ENCODE data around the gene LYPLA2. TPM values are rescaled to one million over a fixed set of nuclear protein-coding genes. Genes with fewer than 3 reads are reported as not detected.

The LYPLA2 gene
- total and polyA plus RNA-seq, 2 experiments from 2014 or later: 73.6 to 150 TPM

DNA sequence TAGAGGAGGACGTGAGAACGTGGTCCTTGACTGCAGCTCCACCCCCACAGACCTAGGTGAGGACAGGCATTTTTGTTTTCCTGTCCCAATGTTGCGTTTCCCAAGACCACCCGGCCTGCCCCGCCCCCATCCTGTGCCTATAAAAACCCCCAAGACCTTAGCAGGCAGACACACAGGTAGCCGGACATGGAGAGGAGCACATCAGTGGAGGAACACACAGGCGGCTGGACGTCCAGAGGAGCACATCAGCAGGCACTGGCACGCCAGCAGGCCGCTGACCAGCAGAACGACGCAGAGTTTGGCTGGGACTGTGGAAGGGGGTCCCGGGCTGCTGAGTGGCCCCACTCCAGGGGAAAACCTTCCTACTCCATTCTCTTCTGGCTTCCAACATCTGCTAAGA, 47.0 kb downstream of the LYPLA2 start:
- peak in 1 of 2 donors; percentile 5 for DNase-seq (ENCODE audit: low read depth in 1 of 2, low spot score in 1 of 2)
- Histone ChIP-seq H3K9me3 (ENCODE audit: low read depth) (no peaks in the 10 kb centered on the region), H3K4me1 (ENCODE audit: low read depth) (peaks cover 3% of the 10 kb centered on the region), H3K36me3 (no peaks in the 10 kb centered on the region), H3K27me3 (peaks cover 24% of the 10 kb centered on the region), H3K4me3 (no peak overlapping the region), H3K27ac (no peak overlapping the region)
- TF ChIP-seq CTCF (IDR thresholded peaks at IDR 0.05; ENCODE audit: low read depth, low read length): no peak

DNA sequence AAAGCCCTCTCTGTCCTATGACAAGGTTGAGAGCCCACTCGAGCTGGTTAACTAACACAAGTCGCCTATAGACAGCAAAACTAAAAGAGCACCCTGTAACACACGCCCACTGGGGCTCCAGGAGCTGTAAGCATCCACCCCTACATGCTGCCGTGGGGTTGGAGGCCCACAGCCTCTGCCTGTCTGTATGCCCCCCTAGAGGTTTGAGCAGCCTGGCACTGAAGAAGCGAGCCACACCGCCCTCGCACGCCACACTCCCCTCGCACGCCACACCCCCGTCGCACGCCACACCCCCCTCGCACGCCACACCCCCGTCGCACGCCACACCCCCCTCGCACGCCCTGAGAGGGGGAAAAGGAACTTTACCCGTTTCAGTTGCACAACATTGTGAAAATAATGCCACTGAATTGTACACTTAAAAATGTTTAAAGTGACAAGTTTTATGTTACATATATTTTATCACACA, 47.5 kb downstream of the LYPLA2 start:
- TF ChIP-seq CTCF (IDR thresholded peaks at IDR 0.05; ENCODE audit: low read depth, low read length): no peak
- peak; percentile 64 to 66 for DNase-seq (ENCODE audit: low read depth in 1 of 2, low spot score in 1 of 2)
- Histone ChIP-seq H3K36me3 (no peaks in the 10 kb centered on the region), H3K4me3 (peak overlapping the region; percentile 29), H3K4me1 (ENCODE audit: low read depth) (peaks cover 3% of the 10 kb centered on the region), H3K27me3 (peaks cover 24% of the 10 kb centered on the region), H3K9me3 (ENCODE audit: low read depth) (no peaks in the 10 kb centered on the region), H3K27ac (no peak overlapping the region)

DNA sequence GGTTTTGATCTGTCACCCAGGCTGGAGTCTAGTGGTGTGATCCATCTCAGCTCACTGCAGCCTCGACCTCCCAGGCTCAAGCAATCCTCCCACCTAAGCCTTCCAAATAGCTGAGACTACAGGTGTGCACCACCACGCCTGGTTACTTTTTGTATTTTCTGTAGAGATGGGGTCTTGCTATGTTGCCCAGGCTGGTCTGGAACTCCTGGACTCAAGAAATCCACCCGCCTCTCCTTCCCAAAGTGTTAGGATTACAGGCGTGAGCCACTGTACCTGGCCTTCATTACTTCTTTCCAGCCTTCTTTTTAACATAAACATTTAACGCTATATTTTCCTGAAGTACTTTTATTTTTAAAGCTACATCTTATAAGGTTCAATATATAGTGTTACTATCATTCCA, 52.7 kb downstream of the LYPLA2 start:
- Histone ChIP-seq H3K27me3 (peaks cover 7% of the 10 kb centered on the region), H3K27ac (no peak overlapping the region), H3K9me3 (ENCODE audit: low read depth) (no peaks in the 10 kb centered on the region), H3K4me1 (ENCODE audit: low read depth) (peaks cover 3% of the 10 kb centered on the region), H3K36me3 (peaks cover 5% of the 10 kb centered on the region), H3K4me3 (no peak overlapping the region)
- DNase-seq (ENCODE audit: low read depth in 1 of 2, low spot score in 1 of 2): no peak
- TF ChIP-seq CTCF (IDR thresholded peaks at IDR 0.05; ENCODE audit: low read depth, low read length): no peak

Other genes starting within 250 kb of the LYPLA2 start
- 698 and 784 TPM in 2 replicates for gene ID3, start 231.6 kb upstream of the LYPLA2 start, total RNA-seq
- gene ID3, start 231.6 kb upstream of the LYPLA2 start, polyA plus RNA-seq: 703 and 1,027 TPM in 2 replicates
- gene RPL11, start 99.3 kb upstream of the LYPLA2 start, total RNA-seq: 1,294 and 1,627 TPM in 2 replicates
- gene RPL11, start 99.3 kb upstream of the LYPLA2 start, polyA plus RNA-seq: 590 and 630 TPM in 2 replicates
- 34.1 and 42.1 TPM in 2 replicates for gene ELOA, start 47.7 kb upstream of the LYPLA2 start, total RNA-seq
- 34.0 and 34.8 TPM in 2 replicates for gene ELOA, start 47.7 kb upstream of the LYPLA2 start, polyA plus RNA-seq
- 71.7 and 99.6 TPM in 2 replicates for gene PITHD1, start 12.7 kb upstream of the LYPLA2 start, total RNA-seq
- 48.1 and 61.4 TPM in 2 replicates for gene PITHD1, start 12.7 kb upstream of the LYPLA2 start, polyA plus RNA-seq
- 25.8 and 53.3 TPM in 2 replicates for gene GALE, start 9.6 kb downstream of the LYPLA2 start, total RNA-seq
- gene GALE, start 9.6 kb downstream of the LYPLA2 start, polyA plus RNA-seq: 38.7 and 65.7 TPM in 2 replicates
- 45.3 and 47.6 TPM in 2 replicates for gene HMGCL, start 34.3 kb downstream of the LYPLA2 start, total RNA-seq
- gene HMGCL, start 34.3 kb downstream of the LYPLA2 start, polyA plus RNA-seq: 68.8 and 74.3 TPM in 2 replicates
- gene FUCA1, start 77.1 kb downstream of the LYPLA2 start, total RNA-seq: 23.0 and 25.0 TPM in 2 replicates
- 36.6 and 40.4 TPM in 2 replicates for gene FUCA1, start 77.1 kb downstream of the LYPLA2 start, polyA plus RNA-seq
- not detected in 2 replicates for gene CNR2, start 122.2 kb downstream of the LYPLA2 start, total RNA-seq
- not detected in 2 replicates for gene CNR2, start 122.2 kb downstream of the LYPLA2 start, polyA plus RNA-seq
- 77.1 and 87.9 TPM in 2 replicates for gene PNRC2, start 168.7 kb downstream of the LYPLA2 start, total RNA-seq
- 71.7 and 88.5 TPM in 2 replicates for gene PNRC2, start 168.7 kb downstream of the LYPLA2 start, polyA plus RNA-seq
- 107 and 134 TPM in 2 replicates for gene SRSF10, start 189.2 kb downstream of the LYPLA2 start, total RNA-seq
- 181 and 192 TPM in 2 replicates for gene SRSF10, start 189.2 kb downstream of the LYPLA2 start, polyA plus RNA-seq

Data from cardiac muscle cell (in vitro differentiated cells and primary cell).